SK-N-SH (cell line): Measurements from ENCODE around the gene SYT13. TPM values are rescaled to one million over a fixed set of nuclear protein-coding genes. Genes with fewer than 3 reads are reported as not detected.

ENCODE experiments used
- CTCF ChIA-PET: fragments of 300-600, 350-600 bp; formaldehyde crosslinking; extraction: SDS; loops from one replicate; lab custom pipeline; 2021; lab: Yijun Ruan, JAX
- POLR2A ChIA-PET: fragments of 350-600 bp; sonication (Branson Sonifier 250); formaldehyde crosslinking; extraction: SDS; loops from one replicate; lab custom pipeline; 2020; ENCODE audit warnings: antibody characterized with exemption, inconsistent platforms; lab: Yijun Ruan, JAX
- DNase-seq: peaks from one replicate; pipeline ENCODE4 v3.0.0; 2012
- H2AFZ ChIP-seq: fragments of 200-600 bp; sonication (generic); 2 replicates; pipeline ENCODE4 v1.8.1; 2016; ENCODE audit warnings: antibody characterized with exemption, mild to moderate bottlenecking, low read depth
- H3F3A ChIP-seq: fragments of 200-600 bp; sonication (generic); replicated peaks from 2 replicates; pipeline ENCODE3; 2016; ENCODE audit warnings: antibody characterized with exemption, mild to moderate bottlenecking; ENCODE audit not compliant: insufficient read depth
- H3K27ac ChIP-seq, 2 experiments: fragments of 200-500 bp in 1 of 2; fragments of 200-600 bp in 1 of 2; sonication (Bioruptor generic) in 1 of 2; sonication (generic), shearing (Covaris generic) in 1 of 2; 2 replicates each; pipeline versions ENCODE4 v1.5.1 to v1.6.1; 2014 to 2016; ENCODE audit warnings: low read depth in 2 of 2, inconsistent platforms in 1 of 2, low read length in 1 of 2, mild to moderate bottlenecking in 1 of 2, mixed read lengths in 1 of 2
- H3K27me3 ChIP-seq: fragments of 200-600 bp; sonication (generic), shearing (Covaris generic); 2 replicates; pipeline ENCODE4 v1.6.1; 2016; ENCODE audit warnings: mixed run types; ENCODE audit not compliant: insufficient read depth
- H3K36me3 ChIP-seq, 2 experiments: fragments of 200-500 bp in 1 of 2; fragments of 200-600 bp in 1 of 2; sonication (Bioruptor generic) in 1 of 2; sonication (generic) in 1 of 2; replicated peaks in 1 of 2; 2 replicates each; pipeline versions ENCODE3 to v1.5.1; 2014 to 2016; ENCODE audit warnings: low read length in 1 of 2, mild to moderate bottlenecking in 1 of 2; ENCODE audit not compliant: insufficient read depth in 2 of 2, control insufficient read depth in 1 of 2
- H3K4me1 ChIP-seq, 2 experiments: fragments of 200-500 bp in 1 of 2; fragments of 200-600 bp in 1 of 2; sonication (Bioruptor generic) in 1 of 2; sonication (generic), shearing (Covaris generic) in 1 of 2; 2 replicates each; pipeline versions ENCODE4 v1.5.1 to v1.6.1; 2014 to 2016; ENCODE audit warnings: low read depth in 1 of 2, low read length in 1 of 2, mixed run types in 1 of 2; ENCODE audit not compliant: insufficient read depth in 2 of 2, control insufficient read depth in 1 of 2
- H3K4me2 ChIP-seq: fragments of 200-600 bp; sonication (generic), shearing (Covaris generic); 2 replicates; pipeline ENCODE4 v1.6.1; 2017; ENCODE audit warnings: mixed run types
- H3K4me3 ChIP-seq, 2 experiments: fragments of 200-500 bp in 1 of 2; fragments of 200-600 bp in 1 of 2; sonication (Bioruptor generic) in 1 of 2; sonication (generic), shearing (Covaris generic) in 1 of 2; 2 replicates each; pipeline versions ENCODE4 v1.5.1 to v1.8.1; 2014 to 2016; ENCODE audit warnings: low read depth in 2 of 2, inconsistent platforms in 1 of 2, low read length in 1 of 2, mild to moderate bottlenecking in 1 of 2, mixed read lengths in 1 of 2, moderate library complexity in 1 of 2
- H3K79me2 ChIP-seq: fragments of 200-600 bp; sonication (generic); 2 replicates; pipeline ENCODE4 v1.8.1; 2017; ENCODE audit warnings: mild to moderate bottlenecking; ENCODE audit not compliant: insufficient read depth
- H3K9ac ChIP-seq: fragments of 200-600 bp; sonication (generic); 2 replicates; pipeline ENCODE4 v1.6.1; 2017; ENCODE audit warnings: mixed run types
- H3K9me2 ChIP-seq: fragments of 200-600 bp; sonication (generic); 2 replicates; pipeline ENCODE4 v1.6.1; 2017; ENCODE audit warnings: mixed run types
- H3K9me3 ChIP-seq: fragments of 200-600 bp; sonication (generic); 2 replicates; pipeline ENCODE4 v1.6.1; 2017; ENCODE audit warnings: mixed run types, mild to moderate bottlenecking, moderate library complexity
- H4K20me1 ChIP-seq: fragments of 200-600 bp; sonication (generic); 2 replicates; pipeline ENCODE4 v1.6.1; 2017; ENCODE audit warnings: mild to moderate bottlenecking, mixed run types; ENCODE audit not compliant: insufficient read depth
- CHD2 ChIP-seq: fragments of 150-350 bp; IDR thresholded peaks from 2 replicates; pipeline ENCODE4 v1.6.1; 2018; ENCODE audit warnings: low read length; ENCODE audit not compliant: partially characterized antibody
- EZH2phosphoT487 ChIP-seq: fragments of 200-600 bp; sonication (generic); IDR thresholded peaks from 2 replicates; pipeline ENCODE4 v1.6.1; 2017; ENCODE audit warnings: low read depth, mixed run types, mild to moderate bottlenecking, antibody characterized with exemption, moderate library complexity, borderline replicate concordance
- GABPA ChIP-seq: IDR thresholded peaks from 2 replicates; pipeline ENCODE4 v1.4.0; 2012; ENCODE audit warnings: low read depth, mild to moderate bottlenecking
- GATA2 ChIP-seq: sonication (generic); formaldehyde crosslinking; IDR thresholded peaks from 2 replicates; pipeline ENCODE4 v1.5.0; 2020; ENCODE audit warnings: mild to moderate bottlenecking, missing genetic modification reagents
- MEF2A ChIP-seq: IDR thresholded peaks from 2 replicates; pipeline ENCODE4 v1.4.0; 2012; ENCODE audit warnings: low read depth, borderline replicate concordance
- NRF1 ChIP-seq: IDR thresholded peaks from 2 replicates; pipeline ENCODE4 v1.6.1; 2012; ENCODE audit warnings: low read depth, mild to moderate bottlenecking, low read length
- RFX5 ChIP-seq: IDR thresholded peaks from 2 replicates; pipeline ENCODE4 v1.6.1; 2012; ENCODE audit warnings: mild to moderate bottlenecking, improper control_type of control experiment, low read length
- SMC3 ChIP-seq: IDR thresholded peaks from 2 replicates; pipeline ENCODE4 v1.6.1; 2012; ENCODE audit warnings: low read depth, low read length, improper control_type of control experiment
- TAF1 ChIP-seq: IDR thresholded peaks from 2 replicates; pipeline ENCODE4 v1.6.1; 2012; ENCODE audit warnings: low read depth, mild to moderate bottlenecking, low read length, moderate library complexity, borderline replicate concordance
- YY1 ChIP-seq: IDR thresholded peaks from 2 replicates; pipeline ENCODE4 v1.4.0; 2012; ENCODE audit warnings: low read depth, mild to moderate bottlenecking
- WGBS: methylation state at CpG from one replicate; pipeline ENCODE4 v1.1.6; 2017; ENCODE audit warnings: low lambda C conversion rate; 5-methylcytosine and 5-hydroxymethylcytosine counted together
- polyA plus RNA-seq, 3 experiments: library from polyadenylated mRNA; depleted of rRNA; stranded (reverse); fragments of >200 nt; gene quantifications; 2 replicates each; pipeline ENCODE4 v1.2.3, GENCODE V29; 2012
- TF ChIP-seq, protein P1 (sequence below): IDR thresholded peaks from 2 replicates; pipeline ENCODE4; 2012
- TF ChIP-seq, protein P2 (sequence below): fragments of 200-600 bp; sonication (generic); IDR thresholded peaks from 2 replicates; pipeline ENCODE4 v1.6.1; 2017; ENCODE audit warnings: antibody characterized with exemption, mild to moderate bottlenecking, moderate library complexity
- TF ChIP-seq, protein P3 (sequence below): fragments of 150-350 bp; IDR thresholded peaks from 2 replicates; pipeline ENCODE4 v1.6.1; 2017; ENCODE audit warnings: antibody characterized with exemption, low read length, low read depth, borderline replicate concordance

The SYT13 gene
- polyA plus RNA-seq, 1 of the 3 experiments (the other 2 are of a cell fraction), result not detected

DNA sequence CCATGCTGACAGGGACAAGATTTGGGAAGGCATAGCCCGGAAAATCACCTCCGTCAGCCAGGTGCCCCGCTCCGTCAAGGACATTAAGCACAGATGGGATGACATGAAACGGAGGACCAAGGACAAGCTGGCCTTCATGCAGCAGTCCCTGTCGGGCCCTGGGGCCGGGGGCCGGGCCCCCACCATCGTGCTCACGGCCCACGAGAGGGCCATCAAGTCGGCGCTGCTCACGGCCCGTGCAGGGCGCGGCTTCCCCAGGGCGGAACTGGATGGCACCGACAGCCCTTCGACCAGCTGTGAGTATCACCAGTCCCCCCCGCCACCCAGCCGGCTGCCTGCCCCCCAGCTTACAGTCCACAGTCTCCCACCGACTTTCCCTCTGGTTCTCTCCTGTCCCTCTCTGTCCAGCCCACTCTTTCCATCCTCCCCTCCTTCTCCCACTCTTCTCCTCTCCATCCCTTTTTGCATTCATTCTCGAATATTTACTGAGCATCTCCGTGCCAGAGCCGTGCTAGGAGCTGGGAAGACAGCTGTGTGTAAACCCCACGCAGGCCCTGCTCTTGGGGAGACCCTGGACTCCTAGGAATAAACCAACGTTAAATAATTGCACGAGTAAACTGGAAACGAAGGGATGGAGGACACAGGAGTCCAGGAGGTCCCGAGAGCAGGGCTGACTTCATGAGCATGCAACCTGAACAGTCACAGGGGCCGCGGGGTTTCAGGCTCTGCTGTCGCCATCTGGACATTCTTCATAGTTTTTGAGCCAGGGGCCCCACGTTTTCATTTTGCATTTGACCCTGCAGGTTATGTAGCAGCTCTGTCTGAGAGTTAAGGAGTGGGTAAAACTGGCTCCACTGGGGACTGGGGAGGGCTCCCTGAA is 76.9 kb downstream of the SYT13 start:
- CTCF ChIA-PET, result interaction anchor here (1.7 kb wide), 1 partner anchor 24 kb away, joined by 6 read pairs; no protein-coding TSS in a partner anchor

DNA sequence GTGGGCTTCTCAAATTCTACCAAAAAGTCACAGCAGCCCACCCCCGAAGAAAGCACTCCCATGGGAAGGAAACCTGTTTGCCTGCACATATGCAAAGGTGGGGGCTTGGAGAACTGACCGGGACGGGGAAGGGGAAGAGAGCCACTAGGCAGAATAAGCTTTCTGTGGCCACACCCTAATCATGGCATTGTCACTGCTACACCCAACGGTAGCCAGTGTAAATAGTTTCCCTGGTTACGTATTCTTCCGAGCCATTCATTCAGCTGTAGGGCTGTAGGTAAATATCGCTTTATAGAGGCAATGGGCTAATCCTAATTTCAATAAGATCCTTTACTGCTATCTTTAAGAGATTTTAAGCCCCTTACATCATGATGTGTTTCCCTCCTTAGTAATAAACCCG is 78.0 kb downstream of the SYT13 start:
- Histone ChIP-seq H3K27ac (no peak overlapping the region), H3K36me3 (peaks cover 0 to 7% of the 10 kb centered on the region in 2 experiments), H3K4me2 (no peak overlapping the region), H4K20me1 (no peaks in the 10 kb centered on the region)
- DNase-seq, result no peak
- TF ChIP-seq GATA2 (CRISPR knock-in tag), result no peak
- no peak for TF ChIP-seq TAF1
- no peak for TF ChIP-seq SMC3
- TF ChIP-seq, protein P1, sequence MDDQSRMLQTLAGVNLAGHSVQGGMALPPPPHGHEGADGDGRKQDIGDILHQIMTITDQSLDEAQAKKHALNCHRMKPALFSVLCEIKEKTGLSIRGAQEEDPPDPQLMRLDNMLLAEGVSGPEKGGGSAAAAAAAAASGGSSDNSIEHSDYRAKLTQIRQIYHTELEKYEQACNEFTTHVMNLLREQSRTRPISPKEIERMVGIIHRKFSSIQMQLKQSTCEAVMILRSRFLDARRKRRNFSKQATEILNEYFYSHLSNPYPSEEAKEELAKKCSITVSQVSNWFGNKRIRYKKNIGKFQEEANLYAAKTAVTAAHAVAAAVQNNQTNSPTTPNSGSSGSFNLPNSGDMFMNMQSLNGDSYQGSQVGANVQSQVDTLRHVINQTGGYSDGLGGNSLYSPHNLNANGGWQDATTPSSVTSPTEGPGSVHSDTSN, result no peak
- TF ChIP-seq, protein P2, sequence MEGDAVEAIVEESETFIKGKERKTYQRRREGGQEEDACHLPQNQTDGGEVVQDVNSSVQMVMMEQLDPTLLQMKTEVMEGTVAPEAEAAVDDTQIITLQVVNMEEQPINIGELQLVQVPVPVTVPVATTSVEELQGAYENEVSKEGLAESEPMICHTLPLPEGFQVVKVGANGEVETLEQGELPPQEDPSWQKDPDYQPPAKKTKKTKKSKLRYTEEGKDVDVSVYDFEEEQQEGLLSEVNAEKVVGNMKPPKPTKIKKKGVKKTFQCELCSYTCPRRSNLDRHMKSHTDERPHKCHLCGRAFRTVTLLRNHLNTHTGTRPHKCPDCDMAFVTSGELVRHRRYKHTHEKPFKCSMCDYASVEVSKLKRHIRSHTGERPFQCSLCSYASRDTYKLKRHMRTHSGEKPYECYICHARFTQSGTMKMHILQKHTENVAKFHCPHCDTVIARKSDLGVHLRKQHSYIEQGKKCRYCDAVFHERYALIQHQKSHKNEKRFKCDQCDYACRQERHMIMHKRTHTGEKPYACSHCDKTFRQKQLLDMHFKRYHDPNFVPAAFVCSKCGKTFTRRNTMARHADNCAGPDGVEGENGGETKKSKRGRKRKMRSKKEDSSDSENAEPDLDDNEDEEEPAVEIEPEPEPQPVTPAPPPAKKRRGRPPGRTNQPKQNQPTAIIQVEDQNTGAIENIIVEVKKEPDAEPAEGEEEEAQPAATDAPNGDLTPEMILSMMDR, result no peak
- TF ChIP-seq MEF2A, result no peak
- no peak for TF ChIP-seq NRF1
- TF ChIP-seq CHD2, result no peak
- TF ChIP-seq, all 33 proteins: peak for 0
- Histone ChIP-seq H2AFZ (no peak overlapping the region), H3K79me2 (no peaks in the 10 kb centered on the region), H3K9me2 (no peaks in the 10 kb centered on the region), H3K4me1 (no peaks in the 10 kb centered on the region; a peak in 2 of 4 replicates), H3K27me3 (no peaks in the 10 kb centered on the region), H3K4me3 (no peak overlapping the region), H3K9me3 (no peaks in the 10 kb centered on the region), H3F3A (no peaks in the 10 kb centered on the region), H3K9ac (no peak overlapping the region)
- ChIA-PET CTCF (interaction anchor here (1.7 kb wide), 1 partner anchor 25 kb away, joined by 6 read pairs; no protein-coding TSS in a partner anchor), POLR2A (no interaction called here)
- WGBS, result 82% methylated on average over 8 of the region's 8 CpGs

More for the DNA sequence above, 76.9 kb downstream of the SYT13 start:
- 87% methylated on average over 15 of the region's 35 CpGs for WGBS
- Histone ChIP-seq H2AFZ (no peak overlapping the region), H3K9ac (no peak overlapping the region), H3K36me3 (peaks cover 0 to 7% of the 10 kb centered on the region in 2 experiments), H3F3A (no peaks in the 10 kb centered on the region), H3K9me2 (no peaks in the 10 kb centered on the region), H3K4me2 (no peak overlapping the region), H3K27me3 (no peaks in the 10 kb centered on the region), H3K27ac (no peak overlapping the region), H3K4me3 (no peak overlapping the region), H4K20me1 (no peaks in the 10 kb centered on the region), H3K4me1 (no peaks in the 10 kb centered on the region; a peak in 2 of 4 replicates), H3K79me2 (no peaks in the 10 kb centered on the region), H3K9me3 (no peaks in the 10 kb centered on the region)
- DNase-seq, result no peak
- TF ChIP-seq RFX5, result no peak
- TF ChIP-seq MEF2A, result no peak
- TF ChIP-seq YY1, result no peak
- TF ChIP-seq CHD2, result no peak
- no peak for TF ChIP-seq GABPA
- TF ChIP-seq, protein P3, sequence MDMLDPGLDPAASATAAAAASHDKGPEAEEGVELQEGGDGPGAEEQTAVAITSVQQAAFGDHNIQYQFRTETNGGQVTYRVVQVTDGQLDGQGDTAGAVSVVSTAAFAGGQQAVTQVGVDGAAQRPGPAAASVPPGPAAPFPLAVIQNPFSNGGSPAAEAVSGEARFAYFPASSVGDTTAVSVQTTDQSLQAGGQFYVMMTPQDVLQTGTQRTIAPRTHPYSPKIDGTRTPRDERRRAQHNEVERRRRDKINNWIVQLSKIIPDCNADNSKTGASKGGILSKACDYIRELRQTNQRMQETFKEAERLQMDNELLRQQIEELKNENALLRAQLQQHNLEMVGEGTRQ, result no peak
- no peak for TF ChIP-seq TAF1
- no peak for TF ChIP-seq EZH2phosphoT487
- POLR2A ChIA-PET, result no interaction called here
